HG03378 (cell line): Measurements from ENCODE around the gene OLFML2B.
"Not testable (repeated sequence)": the region's sequence is repeated elsewhere in the genome, so short reads cannot be mapped to it uniquely, and the experiment has no call there.

Experiments
- ATAC-seq: cut with Tn5 transposase; IDR thresholded peaks from one replicate; pipeline ENCODE4 v1.9.1; 2021; ENCODE audit warnings: mild to moderate bottlenecking, moderate library complexity; ENCODE audit not compliant: unreplicated experiment

OLFML2B gene

DNA sequence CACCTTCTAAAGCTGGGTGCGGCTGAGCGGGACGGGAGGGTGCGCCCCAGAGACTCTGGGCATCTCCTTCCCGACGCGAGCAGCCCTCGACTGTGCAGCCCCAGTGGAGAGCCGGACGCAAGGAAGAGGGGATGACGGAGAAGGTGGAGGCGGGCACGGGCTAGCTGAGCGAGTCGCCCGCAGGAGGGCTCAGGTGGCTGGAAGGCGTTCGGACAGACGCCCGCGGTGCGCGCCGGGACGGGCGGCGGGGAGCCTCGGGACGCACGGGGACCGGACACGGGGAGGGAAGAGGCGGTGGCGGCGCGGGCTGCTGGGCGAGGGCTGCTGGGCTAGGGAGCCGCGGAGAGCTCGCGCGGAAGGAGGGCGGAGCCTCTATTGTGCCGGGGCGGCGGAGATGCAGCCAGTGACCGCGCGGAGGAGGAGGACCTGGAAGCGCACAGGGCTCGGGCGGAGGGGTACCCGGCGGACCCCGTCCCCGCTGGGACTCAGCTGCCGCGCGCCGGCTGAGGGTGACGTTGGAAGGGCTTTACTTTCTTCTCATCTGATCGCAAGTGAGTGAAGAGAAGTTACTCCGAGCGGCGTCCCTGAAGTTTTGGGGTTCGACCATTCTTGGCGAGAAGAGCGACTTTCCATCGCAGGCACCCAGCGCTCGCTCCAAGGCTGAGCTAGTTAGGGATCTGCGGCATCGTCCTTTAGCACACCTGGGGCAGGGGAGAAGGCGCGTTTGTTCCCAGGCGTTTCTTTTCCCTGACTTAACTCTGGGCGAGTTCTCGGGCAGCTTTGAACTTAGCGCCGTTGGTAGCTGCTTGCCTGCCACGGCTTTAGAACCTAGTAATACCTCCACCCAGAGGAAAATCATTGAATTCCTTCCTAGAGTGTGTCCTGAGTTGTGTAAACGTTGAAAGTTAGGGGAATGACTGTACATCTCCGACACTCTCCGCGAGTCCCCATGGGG, at the start of gene OLFML2B:
Gene OLFML2B, minus strand, starts transcription at position 323 of the 955 bp plus-strand sequence. CDS start 439 bp downstream, outside the sequence.
- no peak for ATAC-seq

DNA sequence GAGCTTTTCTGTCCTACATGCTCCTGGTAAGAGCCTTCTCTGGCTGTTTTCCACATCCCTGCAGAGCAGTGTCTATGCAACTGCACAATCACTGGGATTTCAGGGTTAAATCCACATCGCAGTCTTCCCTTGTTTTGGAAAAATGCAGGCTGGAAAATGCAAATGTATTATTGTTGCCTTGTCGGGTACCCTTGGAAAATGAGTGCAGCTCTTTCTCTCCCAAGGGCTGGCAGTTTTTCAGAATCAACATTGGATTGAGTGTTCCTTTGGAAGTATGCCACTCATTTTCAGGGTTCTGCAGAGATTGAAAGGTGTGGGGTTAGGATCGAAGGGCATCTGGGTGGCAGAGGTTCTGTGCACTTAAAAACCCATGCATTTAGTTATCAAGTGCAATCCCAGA, 49.1 kb upstream of the OLFML2B start:
- no peak for ATAC-seq

DNA sequence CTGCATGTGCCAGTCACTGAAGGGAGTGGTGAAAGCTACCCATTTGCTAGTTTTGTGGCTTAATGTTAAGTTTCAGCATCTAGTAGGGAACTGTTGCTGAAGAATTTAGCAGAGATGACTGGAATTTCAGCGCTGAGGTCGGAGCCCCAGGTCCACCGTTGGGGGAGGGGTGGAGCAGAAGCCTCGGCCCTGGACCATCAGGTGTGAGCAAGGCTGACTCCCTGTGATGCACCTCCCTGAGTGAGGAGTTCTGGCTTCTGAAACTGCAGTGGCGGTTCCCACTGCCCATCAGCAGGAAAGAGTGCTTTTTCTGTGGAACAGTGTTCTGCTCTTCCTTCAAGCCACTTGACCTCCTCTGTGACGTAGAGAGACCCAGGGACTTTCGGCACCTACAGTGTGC, 47.2 kb upstream of the OLFML2B start:
- no peak for ATAC-seq

DNA sequence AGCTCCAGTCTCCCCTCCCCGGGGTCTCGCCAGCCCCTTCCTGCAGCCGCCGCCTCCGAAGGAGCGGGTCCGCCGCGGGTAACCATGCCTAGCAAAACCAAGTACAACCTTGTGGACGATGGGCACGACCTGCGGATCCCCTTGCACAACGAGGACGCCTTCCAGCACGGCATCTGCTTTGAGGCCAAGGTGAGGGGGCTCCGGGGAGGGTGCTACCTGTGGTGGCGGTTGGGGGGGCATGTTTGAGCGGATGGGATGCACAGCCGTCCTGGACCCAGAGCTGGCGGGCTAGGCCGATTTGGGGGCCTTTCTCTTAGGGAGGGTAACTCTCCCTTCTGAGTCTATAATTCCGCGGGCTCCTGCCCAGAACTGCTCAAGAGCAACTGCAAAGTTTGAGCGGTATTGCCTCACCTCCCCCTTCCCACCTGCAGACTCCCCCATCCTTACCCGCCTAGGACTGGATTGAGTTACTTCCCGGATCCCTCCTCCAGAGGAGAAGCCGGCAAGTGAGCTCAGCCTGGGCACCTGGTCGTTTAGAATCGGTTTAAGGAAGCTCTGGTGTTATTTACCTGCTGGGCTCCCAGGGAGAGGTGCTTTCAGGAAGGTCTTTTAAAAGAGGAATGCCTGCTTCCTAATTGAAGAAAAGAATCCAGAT, 46.6 kb upstream of the OLFML2B start:
- ATAC-seq = no peak

DNA sequence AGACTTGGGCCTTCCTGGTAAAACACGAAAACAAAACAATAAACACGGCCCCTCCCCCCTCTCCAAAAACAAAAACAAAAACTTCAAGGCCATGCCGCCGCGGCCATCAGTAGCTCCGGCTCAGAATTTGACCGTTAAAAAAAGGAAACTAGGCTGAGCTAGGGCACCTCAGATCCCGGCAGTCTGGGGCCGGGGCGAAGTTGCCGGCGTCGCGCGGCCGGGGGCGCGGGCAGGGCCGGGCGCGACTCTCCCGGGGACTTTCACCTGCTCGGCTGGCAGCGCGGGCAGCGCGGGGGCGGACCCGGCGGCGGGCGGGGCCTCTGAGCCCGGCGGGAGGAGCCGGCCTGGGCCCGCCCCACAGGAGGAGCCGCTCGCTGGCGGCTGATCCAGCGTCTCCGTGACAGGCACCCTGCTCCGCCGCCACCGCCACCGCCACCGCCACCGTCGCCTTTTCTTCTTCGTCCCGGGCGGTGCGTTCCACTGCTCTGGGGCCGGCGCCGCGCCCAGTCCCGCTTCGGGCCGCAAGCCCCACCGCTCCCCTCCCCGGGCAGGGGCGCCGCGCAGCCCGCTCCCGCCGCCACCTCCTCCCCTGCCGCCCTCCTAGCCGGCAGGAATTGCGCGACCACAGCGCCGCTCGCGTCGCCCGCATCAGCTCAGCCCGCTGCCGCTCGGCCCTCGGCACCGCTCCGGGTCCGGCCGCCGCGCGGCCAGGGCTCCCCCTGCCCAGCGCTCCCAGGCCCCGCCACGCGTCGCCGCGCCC, 45.8 kb upstream of the OLFML2B start, which contains the start of gene NOS1AP:
Gene NOS1AP, plus strand, starts transcription at position 358 of the 760 bp plus-strand sequence. CDS start 487 bp downstream, outside the sequence.
- peak; percentile 74 for ATAC-seq

DNA sequence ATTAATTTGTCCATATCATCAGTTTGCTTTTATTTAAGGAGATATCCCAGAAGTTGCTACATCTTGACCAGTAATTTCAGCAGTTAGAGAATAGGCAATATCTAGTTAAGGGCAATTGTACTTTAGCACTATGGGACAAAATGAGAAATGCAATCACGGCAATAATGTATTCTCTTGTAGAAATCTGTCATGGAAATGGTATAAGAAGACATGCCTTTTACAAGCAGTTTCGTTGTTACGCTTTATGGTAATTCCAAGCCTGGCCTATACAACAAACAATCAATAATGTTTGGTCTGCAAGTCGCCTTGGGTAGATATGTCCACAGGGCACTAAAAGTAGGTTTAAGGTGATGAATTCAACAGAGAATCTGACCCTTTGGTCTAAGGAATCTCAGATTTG, 44.6 kb upstream of the OLFML2B start:
- ATAC-seq = no peak

DNA sequence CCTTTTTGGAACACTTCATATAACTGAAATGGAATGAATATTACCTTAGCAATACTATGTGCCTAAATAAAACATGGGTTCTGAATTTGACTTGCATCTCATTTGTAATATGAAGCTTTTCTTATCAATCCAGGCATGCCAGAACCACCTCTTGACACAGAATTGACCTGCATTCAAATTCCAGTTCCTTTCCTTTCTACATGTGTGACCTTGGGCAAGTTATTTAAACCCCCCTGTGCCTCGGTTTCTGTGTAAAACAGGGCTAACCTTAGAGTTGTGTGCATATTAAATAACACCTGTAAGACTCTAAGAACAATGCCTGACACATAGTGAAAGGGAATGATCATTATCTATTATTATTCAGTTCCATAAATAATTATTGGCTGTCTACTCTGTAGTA, 43.8 kb upstream of the OLFML2B start:
- no peak for ATAC-seq

DNA sequence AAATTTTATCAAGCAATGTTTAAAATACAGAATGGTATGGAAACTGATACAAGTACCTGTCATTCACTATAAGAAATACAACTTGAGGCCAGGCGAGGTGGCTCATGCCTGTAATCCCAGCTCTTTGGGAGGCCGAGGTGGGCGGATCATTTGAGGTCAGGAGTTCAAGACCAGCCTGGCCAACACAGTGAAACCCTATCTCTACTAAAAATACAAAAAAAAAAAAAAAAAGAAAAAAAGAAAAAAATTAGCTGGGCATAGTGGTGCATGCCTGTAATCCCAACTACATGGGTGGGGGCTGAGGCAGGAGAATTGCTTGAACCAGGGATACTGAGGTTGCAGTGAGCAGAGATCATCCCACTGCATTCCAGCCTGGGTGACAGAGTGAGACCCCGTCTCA, 43.2 kb upstream of the OLFML2B start:
- ATAC-seq = not testable (repeated sequence)

DNA sequence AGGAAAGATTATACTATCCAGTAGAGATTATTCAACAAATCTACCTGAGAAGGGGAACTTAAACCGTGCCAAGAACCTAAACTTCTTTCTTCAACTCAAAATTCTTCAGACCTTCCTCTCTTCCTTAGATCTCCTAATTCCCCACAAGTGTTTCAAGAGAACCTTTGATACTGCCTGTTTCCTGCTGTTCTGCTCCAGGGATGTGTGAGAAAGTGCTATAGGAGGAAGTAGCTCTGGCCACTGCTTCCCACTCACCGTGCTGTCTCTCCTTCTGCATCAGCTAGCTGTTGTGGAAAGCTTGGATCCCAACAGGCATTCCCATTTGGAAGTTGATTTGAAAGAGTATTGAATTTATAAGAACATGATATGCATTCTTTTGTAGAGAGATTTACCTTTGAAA, 41.3 kb upstream of the OLFML2B start:
- no peak for ATAC-seq

DNA sequence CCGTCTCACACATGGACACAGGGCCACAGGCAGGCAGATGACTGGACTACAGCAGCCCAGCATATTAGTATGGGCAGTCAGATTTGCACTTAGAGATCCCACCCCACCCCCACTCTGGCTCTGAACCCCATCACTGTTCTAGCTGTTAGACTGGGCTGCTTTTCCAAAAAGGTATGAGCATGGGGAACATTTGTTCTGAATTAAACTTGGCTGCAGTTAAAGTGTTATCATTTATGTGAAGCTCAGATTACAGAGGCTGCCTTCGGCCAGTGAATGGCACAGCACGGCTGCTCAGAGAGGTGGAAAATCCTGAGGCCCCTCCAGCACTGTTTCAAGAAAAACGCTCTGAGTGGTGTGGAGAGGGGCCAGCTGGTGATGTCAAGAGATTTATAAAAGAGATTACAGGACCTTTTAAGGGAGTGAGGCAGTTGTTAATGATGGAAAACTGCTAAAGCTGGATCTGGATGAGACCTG, 38.9 kb upstream of the OLFML2B start:
- ATAC-seq = no peak

DNA sequence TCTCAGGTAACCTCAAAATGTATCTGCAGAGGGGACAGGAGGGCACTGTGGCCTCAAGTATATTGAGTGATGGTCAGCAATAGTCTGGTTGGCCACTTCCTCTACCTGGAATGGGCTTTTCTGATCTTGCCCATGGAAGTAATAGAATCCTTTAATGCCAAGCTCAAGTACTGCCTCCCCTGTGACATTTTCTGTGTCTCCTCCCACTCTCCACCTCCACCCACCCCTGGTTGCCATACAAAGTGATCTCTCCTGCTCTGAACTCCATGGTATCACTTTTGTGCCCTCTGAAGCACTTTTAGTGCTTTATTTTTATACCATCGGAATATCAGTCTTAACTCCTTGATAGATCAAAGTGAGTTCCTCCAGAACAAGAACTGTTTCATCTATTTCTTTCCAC, 36.6 kb upstream of the OLFML2B start:
- no peak for ATAC-seq

DNA sequence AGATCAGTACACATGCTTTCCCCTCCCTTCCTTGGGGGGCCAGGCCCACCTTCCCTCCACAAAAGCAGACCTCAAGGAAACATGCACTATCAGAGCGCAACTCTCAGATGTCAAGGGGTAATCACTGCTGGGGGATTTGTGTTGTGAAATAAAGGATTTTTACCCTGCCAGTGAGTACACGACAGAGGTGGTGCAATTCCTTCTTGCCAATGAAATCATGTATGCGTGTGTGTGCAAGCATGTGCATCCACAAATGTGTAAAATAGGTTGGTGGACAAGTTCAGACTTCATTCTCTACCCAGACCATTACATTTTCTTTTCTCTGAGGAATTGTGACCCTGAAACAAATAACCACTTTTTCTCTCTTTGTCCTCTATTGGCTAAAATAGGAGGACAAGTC, 36.1 kb upstream of the OLFML2B start:
- no peak for ATAC-seq

DNA sequence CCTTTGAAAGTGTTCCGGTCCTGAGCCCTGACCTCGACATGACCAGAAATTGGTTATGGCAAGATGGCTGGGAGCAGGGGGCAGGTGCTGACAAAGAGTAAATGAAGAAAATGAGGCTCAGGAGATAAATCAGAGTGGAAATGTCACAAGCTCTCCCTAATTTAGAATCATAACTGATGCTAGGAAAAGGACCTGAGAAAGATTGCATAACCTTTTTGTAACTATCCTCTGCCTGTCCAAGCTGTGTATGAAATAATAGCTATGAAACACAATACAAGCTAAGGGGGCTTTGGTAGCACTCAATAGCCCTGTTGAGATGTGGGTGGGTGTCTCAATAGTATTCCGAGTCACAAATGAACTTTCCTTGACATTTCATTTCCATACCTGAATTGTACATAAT, 32.9 kb upstream of the OLFML2B start:
- ATAC-seq = no peak

DNA sequence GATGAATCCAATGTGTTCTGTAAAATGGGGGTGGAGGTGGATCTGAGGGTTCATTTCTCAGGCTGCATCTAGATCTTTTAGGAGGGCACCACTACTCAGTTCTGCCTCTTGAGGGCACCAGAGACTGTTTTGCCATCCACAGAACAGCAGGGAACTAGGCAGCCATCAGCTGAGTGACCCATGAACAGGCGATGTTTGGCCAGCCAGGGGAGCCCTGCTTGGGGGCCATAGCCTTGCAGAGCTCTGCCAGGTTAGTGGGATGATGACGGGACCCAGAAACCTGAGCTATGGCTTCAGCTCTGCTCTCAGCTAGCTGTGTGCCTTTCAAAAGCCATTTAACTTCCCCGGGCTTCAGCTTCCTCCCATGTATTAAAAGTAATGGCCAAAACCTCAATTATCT, 32.4 kb upstream of the OLFML2B start:
- ATAC-seq = no peak

DNA sequence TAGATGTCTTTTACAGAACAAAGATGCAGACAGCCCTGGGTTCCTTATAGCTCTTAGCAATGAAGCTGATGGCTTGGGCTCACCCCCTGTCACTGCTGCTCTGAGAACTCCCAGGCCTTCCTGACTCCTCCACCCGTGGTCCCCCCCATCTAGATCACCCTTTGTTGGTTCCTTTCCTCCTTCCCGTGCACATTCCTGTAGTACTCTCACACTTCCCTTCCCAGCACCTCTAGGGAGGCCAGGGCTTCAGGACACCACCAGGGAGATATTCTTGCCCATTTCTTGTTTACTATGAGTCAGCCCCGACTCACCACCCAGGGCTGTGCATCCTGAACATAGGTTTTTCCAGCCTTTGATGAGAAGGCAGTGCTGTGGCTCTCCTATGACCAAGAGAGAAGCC, 31.4 kb upstream of the OLFML2B start:
- no peak for ATAC-seq

DNA sequence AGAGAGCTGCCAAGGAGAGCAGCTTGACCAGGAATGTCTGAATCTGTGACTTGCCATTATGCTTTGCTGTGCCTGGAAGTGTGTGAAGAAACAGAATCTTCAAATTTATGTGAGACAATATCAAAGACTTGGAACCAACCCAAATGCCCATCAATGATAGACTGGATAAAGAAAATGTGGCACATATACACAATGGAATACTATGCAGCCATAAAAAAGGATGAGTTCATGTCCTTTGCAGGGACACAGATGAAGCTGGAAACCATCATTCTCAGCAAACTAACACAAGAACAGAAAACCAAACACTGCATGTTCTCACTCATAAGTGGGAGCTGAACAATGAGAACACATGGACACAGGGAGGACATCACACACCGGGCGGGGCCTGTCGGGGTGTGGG, 30.3 kb upstream of the OLFML2B start:
- ATAC-seq = not testable (repeated sequence)

DNA sequence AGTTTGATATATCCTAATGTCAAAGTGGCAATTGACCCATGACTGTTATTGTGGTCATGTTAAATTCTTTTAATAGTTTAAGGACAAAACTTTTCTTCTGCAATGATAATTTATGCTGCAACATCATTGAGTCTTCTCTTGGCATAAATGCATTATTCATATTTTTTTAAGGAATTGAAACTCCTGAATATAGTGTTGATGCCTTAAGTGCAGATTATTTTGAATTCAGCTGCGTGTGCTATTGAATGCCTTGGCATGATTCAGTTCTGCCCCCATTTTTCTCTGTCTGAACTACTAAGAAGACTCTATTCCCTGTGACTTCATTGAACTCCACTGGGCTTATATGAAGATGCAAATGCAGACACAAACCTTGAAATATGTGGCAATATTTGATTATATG, 23.3 kb upstream of the OLFML2B start:
- ATAC-seq = no peak

DNA sequence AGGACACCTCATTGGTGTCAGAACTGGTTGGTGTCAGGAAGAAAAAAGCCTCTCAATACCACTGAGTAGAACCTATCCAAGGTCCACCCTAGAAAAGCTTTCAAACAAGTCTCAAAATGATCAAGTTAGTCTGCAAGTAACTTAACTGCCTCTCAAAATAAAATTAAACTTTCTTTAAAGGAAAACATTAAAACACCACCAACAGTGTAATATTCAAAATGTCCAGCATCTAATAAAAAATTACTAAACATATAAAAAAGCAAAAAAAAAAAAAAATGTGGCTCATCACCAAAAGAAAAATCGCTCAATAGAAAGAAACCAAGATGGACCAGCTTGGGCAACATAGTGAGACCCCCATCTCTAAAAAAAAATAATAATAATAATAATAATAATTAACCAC, 18.7 kb upstream of the OLFML2B start:
- no peak for ATAC-seq

DNA sequence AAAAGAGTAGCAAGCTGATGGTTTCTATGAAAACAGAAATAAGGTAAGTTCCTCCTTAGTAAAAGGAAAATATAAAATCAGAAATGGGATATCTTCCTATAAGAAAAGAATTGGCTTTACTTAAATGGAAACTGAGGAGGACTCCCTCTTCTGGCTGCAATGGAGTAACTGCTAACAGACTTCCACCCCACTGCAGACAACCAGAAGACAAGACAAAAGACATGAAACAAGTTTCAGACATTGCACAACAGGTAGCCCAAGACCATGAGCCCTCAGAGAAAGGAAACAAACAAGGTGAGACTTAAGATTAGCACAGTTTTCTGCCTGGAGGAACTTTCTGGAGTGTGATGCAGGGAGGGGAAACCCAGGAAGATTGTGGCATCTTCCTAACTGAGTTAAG, 17.0 kb upstream of the OLFML2B start:
- ATAC-seq = no peak

DNA sequence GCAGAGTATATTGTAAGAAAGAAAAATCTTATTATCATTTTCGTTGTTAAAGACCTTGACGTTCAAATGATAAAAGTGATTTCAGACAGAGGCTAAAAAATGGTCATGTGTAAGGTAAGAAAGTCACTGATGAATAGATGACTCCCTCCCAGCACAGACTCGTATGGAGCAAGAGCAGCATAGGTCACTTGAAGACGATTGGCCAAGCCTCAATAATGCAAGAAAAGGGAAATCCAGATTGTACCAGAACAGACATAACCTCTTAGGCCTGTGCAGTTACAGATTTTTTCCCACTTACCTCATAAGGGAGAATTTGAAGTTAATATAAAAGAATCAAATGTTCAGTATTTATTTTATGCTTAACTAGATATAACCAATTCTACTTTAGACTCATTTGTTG, 16.3 kb upstream of the OLFML2B start:
- ATAC-seq = no peak

DNA sequence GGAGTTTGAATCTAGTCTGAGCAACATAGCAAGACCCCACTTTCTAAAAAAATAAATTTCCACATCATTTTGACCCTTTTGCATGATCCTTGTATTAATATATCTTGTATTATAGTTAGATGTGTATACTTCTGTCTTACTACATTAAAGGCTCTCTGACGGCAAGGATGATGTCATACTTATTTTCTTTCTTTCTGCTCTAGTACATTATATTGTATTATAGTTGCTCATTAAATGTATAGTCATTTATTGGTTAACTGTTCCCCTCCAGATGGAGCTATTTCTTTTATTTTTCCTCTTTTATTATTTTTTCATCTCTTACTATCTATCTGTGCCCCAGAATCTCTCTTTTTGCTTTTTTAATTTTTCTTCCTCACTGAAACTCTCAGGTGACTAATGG, 15.0 kb upstream of the OLFML2B start:
- no peak for ATAC-seq
